ENCODE measurements around the gene COA7. TPM values are rescaled to one million over a fixed set of nuclear protein-coding genes. Genes with fewer than 3 reads are reported as not detected.

Gene COA7
- total and polyA plus RNA-seq, 2 of the 4 experiments (the other 2 are of a cell fraction), result 9.3 to 20.3 TPM

GRCh38 chr1:52726265-52727113 lies 28.3 kb upstream of the COA7 start, which contains the start of gene ZYG11B:
ZYG11B (plus strand) TSS chr1:52726453; CDS start chr1:52726654, 201 bp downstream.
- CTCF ChIA-PET, result interaction anchor here (0.6 kb wide), 1 partner anchor 19 kb away, joined by 3 read pairs; no protein-coding TSS in a partner anchor
- Histone ChIP-seq H2BK20ac (ENCODE audit: low read depth, low read length) (peak within 1 kb of the TSS; percentile 88; the same call in 1 of the 2 replicates), H3K36me3 (ENCODE audit: control insufficient read depth, insufficient read depth, low read length) (no peaks in the 10 kb centered on the region), H4K8ac (ENCODE audit: low read depth in 2 of 2, low read length in 2 of 2) (peak within 1 kb of the TSS; percentile 52 to 98), H3K23ac (ENCODE audit: low read depth, low read length) (peak within 1 kb of the TSS; percentile 95), H2BK120ac (ENCODE audit: low read depth, low read length) (peak within 1 kb of the TSS; percentile 85), H2AK9ac (replicated peaks; ENCODE audit: low read depth, low read length, poor library complexity) (peak within 1 kb of the TSS; percentile 99), H3K4ac (ENCODE audit: low read depth, low read length) (peak within 1 kb of the TSS; percentile 94), H4K91ac (ENCODE audit: insufficient read depth, low read depth, low read length) (peak within 1 kb of the TSS; percentile 65), H3K56ac (ENCODE audit: extremely low read depth, insufficient read depth, low read length) (peak within 1 kb of the TSS; percentile 75), H3K27me3 (ENCODE audit: control insufficient read depth, insufficient read depth, low read length) (no peaks in the 10 kb centered on the region), H3K9me3 (ENCODE audit: control insufficient read depth, insufficient read depth, low read length) (no peaks in the 10 kb centered on the region), H3K14ac (replicated peaks; ENCODE audit: low read depth, low read length) (peak within 1 kb of the TSS; percentile 92), H3K4me2 (ENCODE audit: low read depth, low read length) (peak within 1 kb of the TSS; percentile 100), H4K5ac (ENCODE audit: low read depth, low read length) (peak within 1 kb of the TSS; percentile 96; the same call in 1 of the 2 replicates), H3K4me1 (ENCODE audit: control insufficient read depth, insufficient read depth, low read length) (peaks cover 7% of the 10 kb centered on the region), H3K27ac (ENCODE audit: insufficient read depth, low read length) (peak within 1 kb of the TSS; percentile 66), H3K4me3 (ENCODE audit: insufficient read depth, low read depth, low read length) (peak within 1 kb of the TSS; percentile 94), H2BK15ac (ENCODE audit: low read depth, low read length) (peak within 1 kb of the TSS; percentile 27; the same call in 1 of the 3 replicates), H2AFZ (replicated peaks; ENCODE audit: low read length, poor library complexity) (peak within 1 kb of the TSS; percentile 95), H2AK5ac (ENCODE audit: low read depth, low read length) (peak within 1 kb of the TSS; percentile 52; the same call in 1 of the 2 replicates), H3K79me1 (ENCODE audit: low read depth in 1 of 2, low read length in 2 of 2) (peaks cover 21 to 46% of the 10 kb centered on the region in 2 experiments; a peak in 3 of 4 replicates), H3K9ac (ENCODE audit: low read depth, low read length) (peak within 1 kb of the TSS; percentile 90), H3K18ac (ENCODE audit: low read depth, low read length) (peak within 1 kb of the TSS; percentile 85; the same call in 1 of the 2 replicates), H3K9me1 (ENCODE audit: insufficient read depth, low read length) (peaks cover 5% of the 10 kb centered on the region; the same call in 1 of the 2 replicates), H2BK5ac (ENCODE audit: low read depth, low read length, poor library complexity, severe bottlenecking) (peak within 1 kb of the TSS; percentile 69), H4K20me1 (ENCODE audit: insufficient read depth, low read length) (peaks cover 39% of the 10 kb centered on the region)
- WGBS, 2 experiments (ENCODE audit: extremely low coverage in 2 of 2, insufficient read length in 1 of 2), result 0% methylated on average over 25 of the region's 59 CpGs; no CpG with 5 or more reads in 1 of the 2 experiments
- DNase-seq (peak; percentile 76), ATAC-seq (ENCODE audit: low read depth) (peak; percentile 97)
- intact Hi-C loops (cut with micrococcal nuclease) (no loop called here), in situ Hi-C loops (cut with MboI; ENCODE audit: low sequenced_read_pairs) (no loop called here), dilution Hi-C loops (cut with HindIII; ENCODE audit: low sequenced_read_pairs, unreplicated experiment) (no loop called here)
- BruUV-seq (replicated peaks), result no TSS peak
- POLR2A ChIA-PET (ENCODE audit: unreplicated experiment), result interaction anchor here (0.6 kb wide), 1 partner anchor 101 kb away, joined by 8 read pairs; no protein-coding TSS in a partner anchor
- TF ChIP-seq MAZ (IDR thresholded peaks at IDR 0.05; ENCODE audit: borderline replicate concordance, low read depth, low read length) (0 out of 2 replicates have a peak, but pooled peaks have one; percentile 52), SMC3 (IDR thresholded peaks at IDR 0.05; ENCODE audit: low read depth, low read length) (no peak)
